Spleen (tissue), 7 donors: ENCODE data around the gene SLC44A1.

Experiments
- CTCF ChIP-seq, 11 experiments: fragments of 200-600 bp in 7 of 11; fragments of 450-650 bp in 4 of 11; sonication (generic) in 4 of 11; IDR thresholded peaks in 8 of 11; conservative IDR thresholded peaks in 3 of 11; 1 replicate in 7 of 11; 2 replicates in 4 of 11; pipeline versions ENCODE4 v1.4.0 to v1.8.0; 2016 to 2021; ENCODE audit warnings: antibody characterized with exemption in 11 of 11, inconsistent platforms in 4 of 11, mild to moderate bottlenecking in 1 of 11
- POLR2AphosphoS5 ChIP-seq, 3 donors: sonication (generic); formaldehyde crosslinking; IDR thresholded peaks; one replicate each; pipeline ENCODE4 v1.5.1; 2017; ENCODE audit warnings: antibody characterized with exemption in 3 of 3
- donor health status: DM: no; HTN: no; CAD: no; lungs with moderate emphysema.
- donor health status: DM: no; HTN: no; CAD: no.
- donor health status: DM: no; HTN: no; CAD: no.

GRCh38 chr9:105291422-105291859 is 47.0 kb downstream of the SLC44A1 start:
- TF ChIP-seq CTCF (IDR thresholded peaks at IDR 0.05 in 8 of 11, conservative IDR thresholded peaks at IDR 0.05 in 3 of 11) (no peak), POLR2AphosphoS5 (IDR thresholded peaks at IDR 0.05) (no peak)
